CD8-positive, alpha-beta memory T cell (primary cell): ENCODE measurements around the gene APOC4. TPM values are rescaled to one million over a fixed set of nuclear protein-coding genes. Genes with fewer than 3 reads are reported as not detected.
"Not testable (repeated sequence)": the region's sequence is repeated elsewhere in the genome, so short reads cannot be mapped to it uniquely, and the experiment has no call there.

Experiments
- CTCF ChIA-PET: fragments of 350-600 bp; sonication (Branson Sonifier 250); formaldehyde crosslinking; loops from one replicate; lab custom pipeline; 2021; ENCODE audit warnings: antibody characterized with exemption; lab: Charles Lee
- POLR2A ChIA-PET: fragments of 350-600 bp; sonication (Branson Sonifier 250); formaldehyde crosslinking; loops from one replicate; lab custom pipeline; 2021; ENCODE audit warnings: antibody characterized with exemption; lab: Charles Lee
- DNase-seq, 5 donors: peaks; one replicate each; pipeline versions ENCODE4 v3.0.0 to v3.0.0-alpha.2; 2020 to 2022; ENCODE audit warnings: mixed read lengths in 1 of 5
- H3K27ac ChIP-seq: one replicate; pipeline ENCODE4 v1.7.0; 2013; ENCODE audit warnings: low read depth, mild to moderate bottlenecking, low read length, moderate library complexity
- H3K27me3 ChIP-seq: 2 replicates; pipeline ENCODE4 v1.7.0; 2013; ENCODE audit warnings: low read length, mild to moderate bottlenecking; ENCODE audit not compliant: insufficient read depth, poor library complexity, severe bottlenecking
- H3K36me3 ChIP-seq: 2 replicates; pipeline ENCODE4 v1.7.0; 2013; ENCODE audit warnings: mild to moderate bottlenecking, low read length, moderate library complexity; ENCODE audit not compliant: insufficient read depth
- H3K4me1 ChIP-seq: 2 replicates; pipeline ENCODE4 v1.7.0; 2013; ENCODE audit warnings: mild to moderate bottlenecking, low read length, moderate library complexity; ENCODE audit not compliant: insufficient read depth
- H3K4me3 ChIP-seq: 2 replicates; pipeline ENCODE4 v1.7.0; 2013; ENCODE audit warnings: mild to moderate bottlenecking, low read length
- H3K9me3 ChIP-seq: 2 replicates; pipeline ENCODE4 v1.7.0; 2013; ENCODE audit warnings: mild to moderate bottlenecking, low read length
- H3K27ac Mint-ChIP-seq, 8 donors: one replicate each; pipeline ENCODE4 v1.8.0; 2020 to 2021; ENCODE audit warnings: mixed read lengths in 8 of 8, mild to moderate bottlenecking in 6 of 8, inconsistent platforms in 3 of 8, moderate library complexity in 3 of 8
- H3K27me3 Mint-ChIP-seq, 2 donors: one replicate each; pipeline ENCODE4 v1.8.0; 2020 to 2021; ENCODE audit warnings: mixed read lengths in 2 of 2, mild to moderate bottlenecking in 1 of 2, moderate library complexity in 1 of 2
- H3K36me3 Mint-ChIP-seq, 3 donors: one replicate each; pipeline ENCODE4 v1.8.0; 2020 to 2021; ENCODE audit warnings: mixed read lengths in 3 of 3, inconsistent platforms in 1 of 3, mild to moderate bottlenecking in 1 of 3
- H3K4me1 Mint-ChIP-seq, 3 donors: one replicate each; pipeline ENCODE4 v1.8.0; 2020 to 2021; ENCODE audit warnings: mixed read lengths in 3 of 3, inconsistent platforms in 1 of 3, mild to moderate bottlenecking in 1 of 3
- H3K4me3 Mint-ChIP-seq, 7 donors: one replicate each; pipeline ENCODE4 v1.8.0; 2020 to 2021; ENCODE audit warnings: mixed read lengths in 7 of 7, mild to moderate bottlenecking in 6 of 7, moderate library complexity in 4 of 7, inconsistent platforms in 2 of 7
- H3K9me3 Mint-ChIP-seq, 5 donors: one replicate each; pipeline ENCODE4 v1.8.0; 2020 to 2022; ENCODE audit warnings: mixed read lengths in 5 of 5, mild to moderate bottlenecking in 3 of 5, moderate library complexity in 2 of 5, inconsistent platforms in 1 of 5
- polyA plus RNA-seq: library from polyadenylated mRNA; unstranded; fragments of 300-500 nt; fragmentation: Illumina TruSeq; gene quantifications from one replicate; pipeline ENCODE4 v1.2.3, GENCODE V29; 2021
- total RNA-seq, 2 experiments: library from RNA; stranded (reverse); gene quantifications; one replicate each; pipeline ENCODE4 v1.2.3, GENCODE V29; 2021

The APOC4 gene
- total and polyA plus RNA-seq, 3 experiments from 2014 or later, result not detected

GRCh38 chr19:44971451-44971850 lies 29.4 kb downstream of the APOC4 start:
- not testable (repeated sequence) for H3K27me3 ChIP-seq, H3K4me3 Mint-ChIP-seq, H3K9me3 ChIP-seq, H3K9me3 Mint-ChIP-seq, H3K27ac Mint-ChIP-seq, H3K4me1 Mint-ChIP-seq, DNase-seq, H3K4me1 ChIP-seq, H3K27me3 Mint-ChIP-seq, H3K4me3 ChIP-seq, H3K27ac ChIP-seq
- POLR2A ChIA-PET, result interaction anchor here (0.8 kb wide), 1 partner anchor 149 kb away, joined by 8 read pairs; no protein-coding TSS in a partner anchor
- CTCF ChIA-PET, result interaction anchor here (0.7 to 1.0 kb wide), 2 partner anchors 9 to 12 kb away, joined by 3 read pairs; no protein-coding TSS in a partner anchor
- H3K36me3 Mint-ChIP-seq, result peaks cover 5 to 70% (median 7%) of the 10 kb centered on the region in 3 donors
- peaks cover 26% of the 10 kb centered on the region for H3K36me3 ChIP-seq

GRCh38 chr19:44972802-44973201 lies 30.8 kb downstream of the APOC4 start:
- peaks cover 40% of the 10 kb centered on the region for H3K36me3 ChIP-seq
- Mint-ChIP-seq H3K27ac (no peak overlapping the region), H3K27me3 (no peaks in the 10 kb centered on the region), H3K4me1 (peaks cover 4 to 7% (median 4%) of the 10 kb centered on the region in 3 donors), H3K9me3 (no peaks in the 10 kb centered on the region), H3K36me3 (peaks cover 5 to 71% (median 5%) of the 10 kb centered on the region in 3 donors), H3K4me3 (no peak overlapping the region)
- H3K27ac ChIP-seq, result no peak overlapping the region
- no peak for DNase-seq
- POLR2A ChIA-PET, result no interaction called here
- no peak overlapping the region for H3K4me3 ChIP-seq
- CTCF ChIA-PET, result no interaction called here
- H3K9me3 ChIP-seq, result no peaks in the 10 kb centered on the region
- no peaks in the 10 kb centered on the region for H3K4me1 ChIP-seq
- no peaks in the 10 kb centered on the region for H3K27me3 ChIP-seq

- Mint-ChIP-seq H3K27me3 (no peaks in the 10 kb centered on the region), H3K36me3 (peaks cover 3 to 71% (median 8%) of the 10 kb centered on the region in 3 donors), H3K4me1 (peaks cover 0 to 4% (median 0%) of the 10 kb centered on the region in 3 donors), H3K9me3 (no peaks in the 10 kb centered on the region), H3K27ac (no peak overlapping the region), H3K4me3 (peak overlapping the region in 1 of 7 donors; percentile 29)
- Histone ChIP-seq H3K9me3 (no peaks in the 10 kb centered on the region), H3K4me3 (no peak overlapping the region), H3K27ac (no peak overlapping the region), H3K36me3 (peaks cover 45% of the 10 kb centered on the region), H3K27me3 (no peaks in the 10 kb centered on the region), H3K4me1 (no peaks in the 10 kb centered on the region)
- CTCF ChIA-PET, result interaction anchor here (1.1 kb wide), 1 partner anchor 22 kb away, joined by 3 read pairs; no protein-coding TSS in a partner anchor
- no peak for DNase-seq
- POLR2A ChIA-PET, result interaction anchor here (0.6 to 0.7 kb wide), 2 partner anchors 22 to 250 kb away, joined by 5 to 10 read pairs; no protein-coding TSS in a partner anchor
These were observed 32.1 kb downstream of the APOC4 start for GRCh38 chr19:44973982-44974735.

- Histone ChIP-seq H3K9me3 (no peaks in the 10 kb centered on the region), H3K36me3 (peaks cover 52% of the 10 kb centered on the region), H3K4me1 (no peaks in the 10 kb centered on the region), H3K27ac (no peak overlapping the region), H3K27me3 (no peaks in the 10 kb centered on the region), H3K4me3 (no peak overlapping the region)
- Mint-ChIP-seq H3K4me1 (peaks cover 0 to 3% (median 0%) of the 10 kb centered on the region in 3 donors), H3K36me3 (peaks cover 3 to 73% (median 10%) of the 10 kb centered on the region in 3 donors), H3K27ac (no peak overlapping the region), H3K9me3 (no peaks in the 10 kb centered on the region), H3K27me3 (no peaks in the 10 kb centered on the region), H3K4me3 (no peak overlapping the region)
- no peak for DNase-seq
- POLR2A ChIA-PET, result no interaction called here
- CTCF ChIA-PET, result interaction anchor here (1.1 kb wide), 1 partner anchor 23 kb away, joined by 3 read pairs; no protein-coding TSS in a partner anchor
These were observed 32.8 kb downstream of the APOC4 start for GRCh38 chr19:44974857-44975256.

GRCh38 chr19:44975444-44975843 lies 33.4 kb downstream of the APOC4 start:
- H3K4me1 Mint-ChIP-seq, result no peaks in the 10 kb centered on the region
- Histone ChIP-seq H3K36me3 (peaks cover 55% of the 10 kb centered on the region), H3K27me3 (no peaks in the 10 kb centered on the region), H3K4me3 (no peak overlapping the region), H3K9me3 (no peaks in the 10 kb centered on the region), H3K27ac (no peak overlapping the region), H3K4me1 (no peaks in the 10 kb centered on the region)
- H3K36me3 Mint-ChIP-seq, result peaks cover 3 to 72% (median 10%) of the 10 kb centered on the region in 3 donors
- no peak overlapping the region for H3K4me3 Mint-ChIP-seq
- CTCF ChIA-PET, result interaction anchor here (1.0 to 1.6 kb wide), 4 partner anchors 8 to 84 kb away, joined by 3 to 6 read pairs (median 3); no protein-coding TSS in a partner anchor
- no peak for DNase-seq
- POLR2A ChIA-PET, result no interaction called here
- no peaks in the 10 kb centered on the region for H3K27me3 Mint-ChIP-seq
- H3K9me3 Mint-ChIP-seq, result no peaks in the 10 kb centered on the region
- no peak overlapping the region for H3K27ac Mint-ChIP-seq

GRCh38 chr19:44984005-44984404 lies 42.0 kb downstream of the APOC4 start:
- H3K9me3 ChIP-seq, result no peaks in the 10 kb centered on the region
- H3K36me3 ChIP-seq, result peaks cover 9% of the 10 kb centered on the region
- ChIA-PET POLR2A (interaction anchor here (0.6 kb wide), 1 partner anchor 32 kb away, joined by 3 read pairs; no protein-coding TSS in a partner anchor), CTCF (interaction anchor here (0.7 to 1.0 kb wide), 2 partner anchors 13 to 545 kb away, joined by 3 read pairs; no protein-coding TSS in a partner anchor)
- H3K27me3 ChIP-seq, result no peaks in the 10 kb centered on the region
- Mint-ChIP-seq H3K4me3 (no peak overlapping the region), H3K4me1 (no peaks in the 10 kb centered on the region), H3K9me3 (no peaks in the 10 kb centered on the region), H3K36me3 (peaks cover 0 to 76% (median 5%) of the 10 kb centered on the region in 3 donors), H3K27me3 (no peaks in the 10 kb centered on the region), H3K27ac (no peak overlapping the region)
- no peaks in the 10 kb centered on the region for H3K4me1 ChIP-seq
- no peak for DNase-seq
- H3K27ac ChIP-seq, result no peak overlapping the region
- H3K4me3 ChIP-seq, result no peak overlapping the region

- ChIA-PET POLR2A (no interaction called here), CTCF (interaction anchor here (1.3 kb wide), 1 partner anchor 74 kb away, joined by 3 read pairs; no protein-coding TSS in a partner anchor)
- H3K27me3 ChIP-seq, result no peaks in the 10 kb centered on the region
- no peak overlapping the region for H3K27ac ChIP-seq
- no peak overlapping the region for H3K4me3 ChIP-seq
- H3K9me3 ChIP-seq, result no peaks in the 10 kb centered on the region
- no peaks in the 10 kb centered on the region for H3K27me3 Mint-ChIP-seq
- no peak overlapping the region for H3K4me3 Mint-ChIP-seq
- H3K36me3 ChIP-seq, result no peaks in the 10 kb centered on the region
- H3K27ac Mint-ChIP-seq, result peak overlapping the region in 1 of 8 donors; percentile 57
- no peak for DNase-seq
- no peaks in the 10 kb centered on the region for H3K4me1 Mint-ChIP-seq
- H3K4me1 ChIP-seq, result no peaks in the 10 kb centered on the region
- peaks cover 0 to 70% (median 3%) of the 10 kb centered on the region in 3 donors for H3K36me3 Mint-ChIP-seq
- H3K9me3 Mint-ChIP-seq, result no peaks in the 10 kb centered on the region
These were observed 43.4 kb downstream of the APOC4 start for GRCh38 chr19:44985445-44985844.

GRCh38 chr19:44986389-44986788 lies 44.4 kb downstream of the APOC4 start:
- H3K4me1 ChIP-seq, result no peaks in the 10 kb centered on the region
- H3K4me1 Mint-ChIP-seq, result no peaks in the 10 kb centered on the region
- no peaks in the 10 kb centered on the region for H3K9me3 Mint-ChIP-seq
- no peaks in the 10 kb centered on the region for H3K27me3 ChIP-seq
- peak overlapping the region in 1 of 8 donors; percentile 72 for H3K27ac Mint-ChIP-seq
- DNase-seq, result no peak
- ChIA-PET CTCF (interaction anchor here (1.3 kb wide), 1 partner anchor 73 kb away, joined by 3 read pairs; no protein-coding TSS in a partner anchor), POLR2A (no interaction called here)
- no peak overlapping the region for H3K4me3 ChIP-seq
- no peaks in the 10 kb centered on the region for H3K36me3 ChIP-seq
- H3K9me3 ChIP-seq, result no peaks in the 10 kb centered on the region
- H3K4me3 Mint-ChIP-seq, result no peak overlapping the region
- no peak overlapping the region for H3K27ac ChIP-seq
- H3K27me3 Mint-ChIP-seq, result no peaks in the 10 kb centered on the region
- peaks cover 0 to 78% (median 3%) of the 10 kb centered on the region in 3 donors for H3K36me3 Mint-ChIP-seq
